OCI-LY3 (cell line): ENCODE measurements around the gene LPP.

Source experiments
- H2AFZ ChIP-seq: fragments of 200-600, 300-600 bp; shearing (Covaris generic); 2 replicates; pipeline ENCODE4 v1.6.0; 2014; ENCODE audit warnings: antibody characterized with exemption, low read depth, low read length
- H3K27ac ChIP-seq: fragments of 200-600, 300-600 bp; sonication (generic); 2 replicates; pipeline ENCODE4 v1.5.1; 2014; ENCODE audit warnings: mild to moderate bottlenecking, low read length, moderate library complexity, mixed read lengths
- H3K27me3 ChIP-seq: fragments of 200-600, 300-600 bp; sonication (generic); 2 replicates; pipeline ENCODE4 v1.6.1; 2014; ENCODE audit warnings: low read depth, low read length, mixed read lengths
- H3K36me3 ChIP-seq: fragments of 200-600, 300-600 bp; sonication (generic); replicated peaks from 2 replicates; pipeline ENCODE3; 2014; ENCODE audit warnings: low read depth, low read length, mixed read lengths
- H3K4me1 ChIP-seq: fragments of 300-600, 200-600 bp; sonication (generic); 2 replicates; pipeline ENCODE4 v1.6.1; 2014; ENCODE audit warnings: low read length, mixed read lengths
- H3K4me2 ChIP-seq: fragments of 200-600, 300-600 bp; sonication (generic); 2 replicates; pipeline ENCODE4 v1.6.1; 2014; ENCODE audit warnings: low read length, mixed read lengths
- H3K4me3 ChIP-seq: fragments of 300-600, 200-600 bp; sonication (generic); 2 replicates; pipeline ENCODE4 v1.5.1; 2014; ENCODE audit warnings: antibody characterized with exemption, mild to moderate bottlenecking, low read length, moderate library complexity
- H3K79me2 ChIP-seq: fragments of 300-600, 200-600 bp; shearing (Covaris generic); 2 replicates; pipeline ENCODE4 v1.6.1; 2014; ENCODE audit warnings: mild to moderate bottlenecking, low read length, mixed read lengths
- H3K9ac ChIP-seq: fragments of 300-600, 200-600 bp; shearing (Covaris generic); 2 replicates; pipeline ENCODE4 v1.6.0; 2014; ENCODE audit warnings: mild to moderate bottlenecking, low read length, moderate library complexity
- H3K9me3 ChIP-seq: fragments of 200-600, 300-600 bp; shearing (Covaris generic); 2 replicates; pipeline ENCODE4 v1.6.1; 2014; ENCODE audit warnings: low read length, mixed read lengths; ENCODE audit not compliant: insufficient read depth
- H4K20me1 ChIP-seq: fragments of 200-600, 300-600 bp; sonication (generic); 2 replicates; pipeline ENCODE4 v1.6.1; 2016; ENCODE audit warnings: low read length, mixed read lengths; ENCODE audit not compliant: insufficient read depth
- CTCF ChIP-seq: fragments of 200-600, 300-600 bp; sonication (generic); IDR thresholded peaks from 2 replicates; pipeline ENCODE4 v1.5.1; 2014; ENCODE audit warnings: antibody characterized with exemption, low read length, low read depth
- EZH2phosphoT487 ChIP-seq: fragments of 200-600 bp; shearing (Covaris generic); IDR thresholded peaks from 2 replicates; pipeline ENCODE4 v1.6.1; 2018; ENCODE audit warnings: antibody characterized with exemption, mixed run types, low read depth

Gene LPP

DNA sequence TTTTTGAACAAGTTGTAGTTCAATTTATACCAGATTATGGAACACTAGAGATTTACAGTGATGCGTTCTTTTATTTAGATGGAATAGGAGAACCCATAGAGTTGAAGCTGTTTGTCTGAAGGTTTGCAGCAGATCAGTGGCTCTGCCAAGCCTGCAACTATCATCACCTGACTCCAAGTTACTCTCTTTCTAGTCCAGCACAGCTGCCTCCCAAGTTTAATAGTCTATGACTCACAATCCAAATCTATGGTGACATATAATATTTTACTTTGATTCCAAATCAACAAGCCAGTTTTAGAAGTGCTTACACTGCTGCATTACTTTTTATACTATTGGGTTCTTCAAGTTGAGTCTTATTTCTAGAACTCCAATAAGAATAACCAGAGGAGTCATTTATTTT is 400.4 kb downstream of the LPP start:
- H3K4me3 ChIP-seq: no peak overlapping the region
- no peaks in the 10 kb centered on the region for H3K4me1 ChIP-seq
- H4K20me1 ChIP-seq: no peaks in the 10 kb centered on the region
- H3K9ac ChIP-seq: no peak overlapping the region
- H3K27me3 ChIP-seq: no peaks in the 10 kb centered on the region
- no peak overlapping the region for H3K4me2 ChIP-seq
- H3K27ac ChIP-seq: no peak overlapping the region
- no peak overlapping the region for H2AFZ ChIP-seq
- no peak for TF ChIP-seq EZH2phosphoT487
- TF ChIP-seq CTCF: no peak
- no peaks in the 10 kb centered on the region for H3K36me3 ChIP-seq
- H3K79me2 ChIP-seq: no peaks in the 10 kb centered on the region
- no peaks in the 10 kb centered on the region for H3K9me3 ChIP-seq

DNA sequence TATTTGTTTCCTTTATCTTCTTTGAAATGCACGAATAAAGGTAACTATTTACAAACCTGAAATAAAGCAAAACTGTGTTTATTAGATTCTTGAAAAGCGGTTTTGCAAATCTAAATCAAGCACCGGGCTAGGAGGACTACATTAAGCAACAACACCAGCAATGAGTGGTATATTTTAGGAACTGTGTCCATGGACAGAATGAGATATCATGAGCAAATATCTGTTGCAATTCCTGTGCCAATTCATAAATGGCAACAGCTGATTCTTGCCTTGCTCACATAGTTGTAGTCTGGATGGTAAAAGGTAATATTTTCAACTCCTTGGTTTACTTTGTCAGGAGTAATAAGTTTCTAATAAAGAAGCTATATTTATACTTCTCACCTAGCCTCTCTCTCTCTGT is 403.3 kb downstream of the LPP start:
- Histone ChIP-seq H3K4me2 (no peak overlapping the region), H3K36me3 (no peaks in the 10 kb centered on the region), H4K20me1 (no peaks in the 10 kb centered on the region), H3K79me2 (no peaks in the 10 kb centered on the region), H2AFZ (no peak overlapping the region), H3K9me3 (no peaks in the 10 kb centered on the region), H3K27me3 (no peaks in the 10 kb centered on the region), H3K4me3 (no peak overlapping the region), H3K9ac (no peak overlapping the region), H3K27ac (no peak overlapping the region), H3K4me1 (0 out of 2 replicates have a peak, but pooled peaks cover 2% of the 10 kb centered on the region)
- TF ChIP-seq CTCF: no peak
- no peak for TF ChIP-seq EZH2phosphoT487

GRCh38 chr3:188558343-188559071 is 404.6 kb downstream of the LPP start:
- no peak overlapping the region for H2AFZ ChIP-seq
- no peaks in the 10 kb centered on the region for H3K9me3 ChIP-seq
- 0 out of 2 replicates have a peak, but pooled peaks cover 4% of the 10 kb centered on the region for H3K4me1 ChIP-seq
- H3K4me3 ChIP-seq: no peak overlapping the region
- no peaks in the 10 kb centered on the region for H4K20me1 ChIP-seq
- TF ChIP-seq EZH2phosphoT487: no peak
- TF ChIP-seq CTCF: no peak
- H3K36me3 ChIP-seq: no peaks in the 10 kb centered on the region
- no peak overlapping the region for H3K27ac ChIP-seq
- H3K4me2 ChIP-seq: no peak overlapping the region
- no peaks in the 10 kb centered on the region for H3K27me3 ChIP-seq
- no peak overlapping the region for H3K9ac ChIP-seq
- no peaks in the 10 kb centered on the region for H3K79me2 ChIP-seq

GRCh38 chr3:188559072-188559429 is 405.1 kb downstream of the LPP start:
- Histone ChIP-seq H3K4me1 (0 out of 2 replicates have a peak, but pooled peaks cover 4% of the 10 kb centered on the region), H3K36me3 (no peaks in the 10 kb centered on the region), H3K9ac (no peak overlapping the region), H3K27ac (no peak overlapping the region), H3K4me3 (no peak overlapping the region), H3K4me2 (no peak overlapping the region), H3K79me2 (no peaks in the 10 kb centered on the region), H3K27me3 (no peaks in the 10 kb centered on the region), H4K20me1 (no peaks in the 10 kb centered on the region), H2AFZ (no peak overlapping the region), H3K9me3 (no peaks in the 10 kb centered on the region)
- TF ChIP-seq CTCF (no peak), EZH2phosphoT487 (no peak)
